Cardiac muscle cell (in vitro differentiated cells and primary cell): ENCODE data around the gene C14orf39. TPM values are rescaled to one million over a fixed set of nuclear protein-coding genes. Genes with fewer than 3 reads are reported as not detected.

Source experiments
- DNase-seq, 2 donors: peaks; one replicate each; pipeline versions ENCODE4 v3.0.0 to v3.0.0-alpha.2; 2010 to 2017; ENCODE audit warnings: low read depth in 1 of 2, low spot score in 1 of 2
- H3K27ac ChIP-seq: fragments of 200-600 bp; sonication (generic); 2 replicates; pipeline ENCODE4 v1.5.1; 2016
- H3K27me3 ChIP-seq: fragments of 200-600 bp; sonication (generic); 2 replicates; pipeline ENCODE4 v1.6.0; 2016; ENCODE audit warnings: control low read depth
- H3K36me3 ChIP-seq: fragments of 200-600 bp; sonication (generic); 2 replicates; pipeline ENCODE4 v1.5.1; 2016; ENCODE audit warnings: control low read depth
- H3K4me1 ChIP-seq: fragments of 200-600 bp; sonication (generic); 2 replicates; pipeline ENCODE4 v1.8.1; 2017; ENCODE audit warnings: low read depth, mild to moderate bottlenecking, mixed run types
- H3K4me3 ChIP-seq: fragments of 200-600 bp; sonication (generic); 2 replicates; pipeline ENCODE4 v1.5.1; 2016; ENCODE audit warnings: mild to moderate bottlenecking
- H3K9me3 ChIP-seq: fragments of 200-600 bp; sonication (generic); 2 replicates; pipeline ENCODE4 v1.5.1; 2017; ENCODE audit warnings: low read depth, mild to moderate bottlenecking, control low read depth
- CTCF ChIP-seq: IDR thresholded peaks from 2 replicates; pipeline ENCODE4 v1.5.1; 2012; ENCODE audit warnings: low read depth, mild to moderate bottlenecking, low read length
- polyA plus RNA-seq: library from polyadenylated mRNA; unstranded; fragments of >200 nt; fragmentation: Nextera tagmentation; extraction: Ambion mirVana; gene quantifications from 2 replicates; pipeline ENCODE4 v1.2.1, GENCODE V29; 2016
- total RNA-seq: library from RNA; depleted of rRNA; stranded (reverse); fragments of >200 nt; gene quantifications from 2 replicates; pipeline ENCODE4 v1.2.3, GENCODE V29; 2016

Gene C14orf39
- total and polyA plus RNA-seq, 2 experiments from 2014 or later: 1.5 to 2.2 TPM

DNA sequence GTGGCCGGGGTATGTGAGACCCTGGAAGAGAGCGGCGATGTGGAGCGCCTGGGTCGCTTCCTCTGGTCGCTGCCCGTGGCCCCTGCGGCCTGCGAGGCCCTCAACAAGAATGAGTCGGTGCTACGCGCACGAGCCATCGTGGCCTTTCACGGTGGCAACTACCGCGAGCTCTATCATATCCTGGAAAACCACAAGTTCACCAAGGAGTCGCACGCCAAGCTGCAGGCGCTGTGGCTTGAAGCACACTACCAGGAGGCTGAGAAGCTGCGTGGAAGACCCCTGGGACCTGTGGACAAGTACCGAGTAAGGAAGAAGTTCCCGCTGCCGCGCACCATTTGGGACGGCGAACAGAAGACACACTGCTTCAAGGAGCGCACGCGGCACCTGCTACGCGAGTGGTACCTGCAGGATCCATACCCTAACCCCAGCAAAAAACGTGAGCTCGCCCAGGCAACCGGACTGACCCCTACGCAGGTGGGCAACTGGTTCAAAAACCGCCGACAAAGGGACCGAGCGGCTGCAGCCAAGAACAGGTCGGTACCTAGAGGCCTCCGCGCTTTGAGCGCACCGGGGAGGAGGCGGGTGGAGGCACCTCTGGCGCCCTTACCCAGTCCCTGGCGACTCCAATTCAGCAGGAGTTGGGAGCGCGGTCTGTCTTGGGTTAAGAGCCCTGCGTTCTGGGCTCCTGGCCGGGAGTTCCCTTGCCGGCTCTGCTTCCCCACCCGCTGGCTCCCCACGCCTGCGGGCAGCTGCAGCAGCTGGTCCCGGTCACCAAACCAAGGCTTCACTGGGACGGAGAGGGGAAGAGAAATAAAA is 23.8 kb upstream of the C14orf39 start:
- no peak for TF ChIP-seq CTCF
- H3K36me3 ChIP-seq: no peaks in the 10 kb centered on the region
- no peak overlapping the region for H3K27ac ChIP-seq
- H3K4me3 ChIP-seq: peak overlapping the region; percentile 28
- DNase-seq: no peak
- peaks cover 4% of the 10 kb centered on the region for H3K4me1 ChIP-seq
- H3K9me3 ChIP-seq: no peaks in the 10 kb centered on the region
- peaks cover 100% of the 10 kb centered on the region for H3K27me3 ChIP-seq

DNA sequence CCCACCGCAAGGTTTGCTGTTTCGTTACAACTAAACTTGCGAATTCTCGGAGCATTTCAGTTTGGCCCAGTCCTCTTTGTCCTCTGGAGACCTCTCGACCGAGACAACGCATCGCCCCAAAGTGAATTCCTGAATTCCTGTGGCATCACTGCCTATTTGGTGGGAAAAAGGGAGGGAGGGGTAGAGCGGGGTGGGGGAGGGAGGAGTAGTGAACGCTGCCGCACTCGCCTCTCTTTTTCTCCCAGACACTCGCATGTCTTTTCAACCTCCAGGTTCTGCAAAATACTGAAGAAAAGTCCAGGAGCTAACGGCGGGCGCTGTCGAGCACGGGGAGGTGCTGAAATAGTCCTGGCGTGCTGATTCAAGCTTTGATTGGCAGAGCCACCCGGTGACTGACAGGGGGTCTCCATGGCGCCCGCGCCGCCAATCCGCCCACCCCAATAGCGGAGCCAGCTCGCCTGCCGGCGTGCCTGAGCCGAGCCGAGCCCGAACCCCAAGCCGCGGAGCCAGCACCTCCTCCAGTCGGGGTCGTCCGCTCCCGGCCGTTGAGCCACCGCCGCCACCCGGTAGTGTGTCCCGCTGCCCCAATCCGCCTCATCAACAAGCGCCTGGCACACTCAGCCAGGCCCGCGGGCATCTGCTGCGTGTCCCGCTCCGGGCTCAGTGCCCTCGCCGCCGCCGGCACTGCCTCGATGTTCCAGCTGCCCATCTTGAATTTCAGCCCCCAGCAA is 23.0 kb upstream of the C14orf39 start, which contains the start of gene SIX6:
TSS of gene SIX6 (plus strand) at position 440 of the 731 bp plus-strand sequence. CDS start at position 693, 253 bp downstream.
- H3K9me3 ChIP-seq: no peaks in the 10 kb centered on the region
- no peaks in the 10 kb centered on the region for H3K36me3 ChIP-seq
- peak within 1 kb of the TSS; percentile 28 for H3K4me3 ChIP-seq
- no peak for TF ChIP-seq CTCF
- no peak within 1 kb of the TSS for H3K27ac ChIP-seq
- DNase-seq: peak; percentile 20 to 77
- peaks cover 4% of the 10 kb centered on the region for H3K4me1 ChIP-seq
- H3K27me3 ChIP-seq: peaks cover 100% of the 10 kb centered on the region

DNA sequence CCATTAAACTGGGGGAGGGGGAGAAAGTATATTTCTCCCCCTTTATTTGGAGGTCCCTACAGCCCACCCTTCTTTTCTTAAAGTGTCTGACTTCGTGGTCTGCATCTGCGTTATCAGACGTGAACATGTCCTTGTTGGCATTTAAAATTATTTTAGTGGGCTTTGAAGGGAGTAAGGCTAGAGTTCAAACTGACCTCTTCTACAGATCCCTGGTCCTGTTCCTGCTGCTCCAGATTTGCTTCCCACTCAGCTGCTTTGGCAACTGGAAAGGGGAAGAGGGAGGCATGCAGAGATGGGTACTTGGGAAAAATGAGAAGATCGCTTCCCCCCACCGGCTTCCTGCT is 22.5 kb upstream of the C14orf39 start:
- Histone ChIP-seq H3K27me3 (peaks cover 100% of the 10 kb centered on the region), H3K27ac (no peak overlapping the region), H3K4me3 (no peak overlapping the region), H3K36me3 (no peaks in the 10 kb centered on the region), H3K9me3 (no peaks in the 10 kb centered on the region), H3K4me1 (peaks cover 4% of the 10 kb centered on the region)
- TF ChIP-seq CTCF: no peak
- DNase-seq: no peak

DNA sequence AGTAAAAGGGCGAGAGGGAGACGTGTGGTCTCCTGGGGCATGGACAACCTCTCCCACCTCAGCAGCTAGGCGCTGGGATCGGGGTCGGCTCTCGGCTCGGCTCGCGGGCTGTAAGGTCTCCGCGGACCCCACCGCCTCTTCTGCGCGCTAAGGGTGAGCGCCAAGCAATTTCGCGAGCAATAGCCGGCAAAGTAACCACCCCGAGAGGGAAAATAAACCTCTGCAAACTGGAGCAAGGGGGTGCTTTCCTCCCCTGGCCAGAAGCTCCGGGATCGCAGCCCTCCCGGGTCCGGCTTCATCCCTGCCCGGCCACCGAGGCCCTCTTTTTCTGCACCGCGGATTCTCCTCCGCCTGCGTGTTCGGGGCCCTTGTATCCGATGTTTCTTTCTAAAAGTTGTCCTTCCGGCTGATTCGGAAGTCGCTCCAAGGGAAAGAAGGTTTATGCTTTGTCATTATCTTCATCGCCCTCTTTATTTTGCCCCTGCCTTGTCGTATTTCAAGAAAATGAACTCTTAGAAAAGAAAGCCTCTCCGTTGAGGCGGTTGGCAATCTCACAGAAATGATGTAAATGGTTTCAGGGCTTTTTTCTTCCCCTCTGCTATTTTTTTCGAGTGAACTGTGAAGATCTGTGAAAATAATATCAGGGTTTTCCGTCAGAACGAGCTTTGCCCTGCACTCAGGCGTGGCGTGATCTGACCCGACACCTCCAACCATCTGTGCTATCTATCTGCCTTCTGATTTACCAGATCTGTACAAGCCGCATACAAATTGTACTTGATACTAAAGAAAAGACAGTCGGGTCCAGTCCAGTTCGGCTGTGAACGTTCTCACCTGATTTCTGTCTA is 21.3 kb upstream of the C14orf39 start:
- Histone ChIP-seq H3K36me3 (no peaks in the 10 kb centered on the region), H3K4me3 (no peak overlapping the region), H3K27me3 (peaks cover 100% of the 10 kb centered on the region), H3K9me3 (no peaks in the 10 kb centered on the region), H3K4me1 (peaks cover 4% of the 10 kb centered on the region), H3K27ac (no peak overlapping the region)
- no peak for TF ChIP-seq CTCF
- no peak for DNase-seq

- H3K4me3 ChIP-seq: no peak overlapping the region
- H3K27ac ChIP-seq: no peak overlapping the region
- no peak for TF ChIP-seq CTCF
- peaks cover 4% of the 10 kb centered on the region for H3K4me1 ChIP-seq
- no peak for DNase-seq
- no peaks in the 10 kb centered on the region for H3K36me3 ChIP-seq
- peaks cover 100% of the 10 kb centered on the region for H3K27me3 ChIP-seq
- H3K9me3 ChIP-seq: no peaks in the 10 kb centered on the region
These were observed 20.7 kb upstream of the C14orf39 start for GRCh38 chr14:60506462-60506984.
